Retinal pigment epithelial cell (primary cell): ENCODE data around the gene LMAN2.

Source experiments
- DNase-seq: peaks from one replicate; pipeline ENCODE4 v3.0.0-alpha.2; 2010; ENCODE audit warnings: low read depth
- H3K4me3 ChIP-seq: 2 replicates; pipeline ENCODE4 v1.5.1; 2011; ENCODE audit warnings: mild to moderate bottlenecking, low read length, control low read depth, moderate library complexity
- TF ChIP-seq, protein P1 (sequence below): conservative IDR thresholded peaks from 2 replicates; pipeline ENCODE4 v1.5.1; 2011; ENCODE audit warnings: low read depth, low read length, control low read depth, inconsistent platforms

LMAN2 gene

GRCh38 chr5:177357459-177358351, 6.2 kb upstream of the LMAN2 start, which contains the start of gene RGS14:
Gene RGS14 (plus strand): TSS chr5:177357924. CDS start chr5:177358025, 101 bp downstream.
- H3K4me3 ChIP-seq, result no peak within 1 kb of the TSS
- no peak for DNase-seq
- TF ChIP-seq, protein P1, sequence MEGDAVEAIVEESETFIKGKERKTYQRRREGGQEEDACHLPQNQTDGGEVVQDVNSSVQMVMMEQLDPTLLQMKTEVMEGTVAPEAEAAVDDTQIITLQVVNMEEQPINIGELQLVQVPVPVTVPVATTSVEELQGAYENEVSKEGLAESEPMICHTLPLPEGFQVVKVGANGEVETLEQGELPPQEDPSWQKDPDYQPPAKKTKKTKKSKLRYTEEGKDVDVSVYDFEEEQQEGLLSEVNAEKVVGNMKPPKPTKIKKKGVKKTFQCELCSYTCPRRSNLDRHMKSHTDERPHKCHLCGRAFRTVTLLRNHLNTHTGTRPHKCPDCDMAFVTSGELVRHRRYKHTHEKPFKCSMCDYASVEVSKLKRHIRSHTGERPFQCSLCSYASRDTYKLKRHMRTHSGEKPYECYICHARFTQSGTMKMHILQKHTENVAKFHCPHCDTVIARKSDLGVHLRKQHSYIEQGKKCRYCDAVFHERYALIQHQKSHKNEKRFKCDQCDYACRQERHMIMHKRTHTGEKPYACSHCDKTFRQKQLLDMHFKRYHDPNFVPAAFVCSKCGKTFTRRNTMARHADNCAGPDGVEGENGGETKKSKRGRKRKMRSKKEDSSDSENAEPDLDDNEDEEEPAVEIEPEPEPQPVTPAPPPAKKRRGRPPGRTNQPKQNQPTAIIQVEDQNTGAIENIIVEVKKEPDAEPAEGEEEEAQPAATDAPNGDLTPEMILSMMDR, result no peak

- TF ChIP-seq, protein P1, result no peak
- DNase-seq, result no peak
- no peak overlapping the region for H3K4me3 ChIP-seq
Measured at GRCh38 chr5:177357146-177357458, 5.6 kb upstream of the LMAN2 start.

DNA sequence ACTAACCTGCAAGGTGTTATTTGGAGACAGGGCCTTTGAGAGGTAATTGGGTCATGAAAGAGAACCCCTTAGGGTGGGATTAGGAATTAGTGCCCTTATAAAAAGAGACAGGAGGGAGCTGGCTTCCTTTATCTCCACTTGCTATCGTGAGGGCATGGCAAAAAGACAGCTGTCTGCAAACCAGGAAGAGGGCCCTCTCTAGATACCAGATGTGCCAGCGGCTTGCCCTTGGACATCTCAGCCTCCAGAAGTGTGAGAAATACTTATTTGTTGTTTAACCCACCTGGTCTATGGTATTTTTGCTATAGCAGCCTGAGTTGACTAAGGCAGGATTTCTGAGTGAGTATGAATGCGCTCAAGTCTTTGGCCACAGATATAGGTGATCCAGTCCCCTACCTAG, 5.3 kb upstream of the LMAN2 start:
- TF ChIP-seq, protein P1, result no peak
- no peak for DNase-seq
- no peak overlapping the region for H3K4me3 ChIP-seq

- no peak overlapping the region for H3K4me3 ChIP-seq
- TF ChIP-seq, protein P1, result no peak
- DNase-seq, result no peak
Measured at GRCh38 chr5:177355868-177356168, 4.3 kb upstream of the LMAN2 start.

DNA sequence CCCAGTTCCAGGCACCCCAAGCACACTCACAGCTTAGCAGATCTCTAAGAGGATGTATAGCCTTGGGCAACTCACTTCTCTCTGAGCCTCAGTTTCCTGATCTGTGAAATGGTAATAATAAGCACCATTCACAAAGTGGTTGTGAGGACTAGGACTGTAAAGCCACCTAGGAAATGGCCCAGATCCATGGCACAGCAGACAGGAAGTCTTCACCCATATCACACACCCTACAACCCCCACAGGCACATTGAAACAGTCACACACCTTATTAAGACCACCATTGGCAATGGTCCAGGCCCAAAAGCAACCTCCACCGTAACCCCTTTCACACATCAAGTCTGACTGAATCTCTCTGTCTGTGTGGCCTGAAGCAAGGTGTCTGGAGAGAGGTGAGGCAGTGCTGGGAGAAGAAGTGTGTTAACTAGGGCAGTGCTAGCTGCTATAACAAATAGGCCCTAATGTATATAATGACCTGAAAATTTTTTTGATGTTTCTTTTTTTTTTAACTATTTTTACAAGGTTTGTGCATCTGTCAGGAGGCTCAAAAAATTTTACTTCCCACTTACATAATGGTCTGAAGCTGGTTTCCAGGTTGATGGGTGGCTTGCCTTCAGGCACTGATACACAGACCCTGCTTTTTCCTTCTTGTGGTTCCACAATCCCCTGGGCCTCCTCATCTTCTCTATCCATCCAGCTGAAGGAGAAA, 3.8 kb upstream of the LMAN2 start:
- TF ChIP-seq, protein P1, result no peak
- H3K4me3 ChIP-seq, result no peak overlapping the region
- no peak for DNase-seq

DNA sequence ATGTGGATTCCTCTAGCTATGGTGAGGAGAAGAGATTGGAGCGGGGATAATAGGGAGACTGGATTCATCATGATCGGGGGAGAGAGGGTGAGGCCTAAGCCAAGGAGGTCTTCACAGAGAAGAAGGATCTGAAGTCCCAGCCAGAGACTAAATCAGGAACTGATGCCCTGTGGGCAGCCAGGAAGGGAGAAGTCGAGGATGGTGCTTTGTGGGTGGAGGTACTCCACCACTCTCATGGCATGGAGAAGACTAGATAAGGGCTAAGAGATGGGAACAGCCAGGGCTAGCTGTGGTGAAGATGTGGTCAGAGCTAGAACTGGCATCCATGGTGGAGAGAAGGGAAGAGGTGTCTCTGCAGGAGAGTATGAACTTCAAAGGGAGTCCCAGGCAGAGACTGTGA, 3.2 kb upstream of the LMAN2 start:
- no peak for DNase-seq
- TF ChIP-seq, protein P1, result no peak
- no peak overlapping the region for H3K4me3 ChIP-seq

- H3K4me3 ChIP-seq, result no peak overlapping the region
- no peak for DNase-seq
- TF ChIP-seq, protein P1, result no peak
Measured at GRCh38 chr5:177354256-177354655, 2.8 kb upstream of the LMAN2 start.
